NOMO-1 (cell line): ENCODE measurements around the gene ZNF638.
"Not testable (repeated sequence)": the region's sequence is repeated elsewhere in the genome, so short reads cannot be mapped to it uniquely, and the experiment has no call there.

ENCODE experiments used
- DNase-seq, 2 experiments: peaks; one replicate each; lab custom pipeline; 2025; ENCODE audit not compliant: unreplicated experiment in 2 of 2; lab: John Stamatoyannopoulos, UW

Gene ZNF638

GRCh38 chr2:71389384-71390072 lies 57.9 kb downstream of the ZNF638 start:
- DNase-seq: no peak

GRCh38 chr2:71393216-71393615 lies 61.6 kb downstream of the ZNF638 start:
- no peak for DNase-seq

- no peak for DNase-seq
Measured at GRCh38 chr2:71395471-71395870, 63.9 kb downstream of the ZNF638 start.

GRCh38 chr2:71402427-71402826 lies 70.8 kb downstream of the ZNF638 start:
- DNase-seq: no peak

- no peak for DNase-seq
Measured at GRCh38 chr2:71409611-71410010, 78.0 kb downstream of the ZNF638 start.

GRCh38 chr2:71410696-71411095 lies 79.1 kb downstream of the ZNF638 start:
- no peak for DNase-seq

GRCh38 chr2:71416866-71417265 lies 85.3 kb downstream of the ZNF638 start:
- not testable (repeated sequence) for DNase-seq

GRCh38 chr2:71417300-71418202 lies 86.0 kb downstream of the ZNF638 start:
- DNase-seq: no peak

GRCh38 chr2:71419145-71419544 lies 87.6 kb downstream of the ZNF638 start:
- no peak for DNase-seq

- DNase-seq: no peak
Measured at GRCh38 chr2:71419976-71420375, 88.4 kb downstream of the ZNF638 start.

- no peak for DNase-seq
Measured at GRCh38 chr2:71422786-71423185, 91.2 kb downstream of the ZNF638 start.

GRCh38 chr2:71423817-71424420 lies 92.3 kb downstream of the ZNF638 start:
- DNase-seq: peak in 1 of 2 experiments; percentile 33

- peak in 1 of 2 experiments; percentile 14 for DNase-seq
Measured at GRCh38 chr2:71426721-71427120, 95.1 kb downstream of the ZNF638 start.

GRCh38 chr2:71428472-71429383 lies 97.1 kb downstream of the ZNF638 start:
- no peak for DNase-seq

- DNase-seq: not testable (repeated sequence)
Measured at GRCh38 chr2:71445142-71445541, 113.6 kb downstream of the ZNF638 start.

- DNase-seq: no peak
Measured at GRCh38 chr2:71446505-71446904, 114.9 kb downstream of the ZNF638 start.

- DNase-seq: no peak
Measured at GRCh38 chr2:71449343-71449742, 117.8 kb downstream of the ZNF638 start.

- DNase-seq: no peak
Measured at GRCh38 chr2:71451705-71452104, 120.1 kb downstream of the ZNF638 start.

- peak; percentile 95 to 97 for DNase-seq
Measured at GRCh38 chr2:71452565-71452964, 121.0 kb downstream of the ZNF638 start.

GRCh38 chr2:71453404-71454220 lies 122.0 kb downstream of the ZNF638 start, which contains the start of gene DYSF:
Gene DYSF (plus strand): TSS chr2:71453561.
- DNase-seq: peak; percentile 69 to 71
